IMR-90 (cell line): Measurements from ENCODE around the gene ARHGAP12.

Source experiments
- CTCF ChIP-seq: conservative IDR thresholded peaks from 2 replicates; pipeline ENCODE4 v1.5.1; 2012; ENCODE audit warnings: mild to moderate bottlenecking, low read depth, low read length, improper control_type of control experiment
- FOS ChIP-seq: fragments of 150-350 bp; IDR thresholded peaks from 2 replicates; pipeline ENCODE4 v1.6.1; 2016; ENCODE audit warnings: low read depth, low read length
- MXI1 ChIP-seq: IDR thresholded peaks from 2 replicates; pipeline ENCODE4 v1.6.1; 2012; ENCODE audit warnings: low read depth, mild to moderate bottlenecking, low read length, moderate library complexity, borderline replicate concordance
- POLR2A ChIP-seq: IDR thresholded peaks from 2 replicates; pipeline ENCODE4 v1.6.1; 2012; ENCODE audit warnings: mild to moderate bottlenecking, low read depth, low read length
- SMC3 ChIP-seq: fragments of 150-350 bp; IDR thresholded peaks from 2 replicates; pipeline ENCODE4 v1.6.1; 2016; ENCODE audit warnings: low read depth, mild to moderate bottlenecking, antibody characterized with exemption, low read length, moderate library complexity
- TF ChIP-seq, protein P1 (sequence below): fragments of 150-350 bp; IDR thresholded peaks from 2 replicates; pipeline ENCODE4 v1.6.1; 2017; ENCODE audit warnings: mild to moderate bottlenecking, antibody characterized with exemption, low read length, low read depth

- TF ChIP-seq CTCF (no peak), MXI1 (no peak), FOS (no peak), SMC3 (no peak), POLR2A (no peak)
- TF ChIP-seq, protein P1, sequence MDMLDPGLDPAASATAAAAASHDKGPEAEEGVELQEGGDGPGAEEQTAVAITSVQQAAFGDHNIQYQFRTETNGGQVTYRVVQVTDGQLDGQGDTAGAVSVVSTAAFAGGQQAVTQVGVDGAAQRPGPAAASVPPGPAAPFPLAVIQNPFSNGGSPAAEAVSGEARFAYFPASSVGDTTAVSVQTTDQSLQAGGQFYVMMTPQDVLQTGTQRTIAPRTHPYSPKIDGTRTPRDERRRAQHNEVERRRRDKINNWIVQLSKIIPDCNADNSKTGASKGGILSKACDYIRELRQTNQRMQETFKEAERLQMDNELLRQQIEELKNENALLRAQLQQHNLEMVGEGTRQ = no peak
These were observed 8.7 kb upstream of the ARHGAP12 start for GRCh38 chr10:31937371-31937770.
